Spinal cord (tissue), 10 donors: ENCODE results near the gene BPTF. TPM values are rescaled to one million over a fixed set of nuclear protein-coding genes. Genes with fewer than 3 reads are reported as not detected.
"Not testable (repeated sequence)": the region's sequence is repeated elsewhere in the genome, so short reads cannot be mapped to it uniquely, and the experiment has no call there.

Source experiments
- DNase-seq, 6 donors: peaks; one replicate each; pipeline versions ENCODE4 v3.0.0 to v3.0.0-alpha.2; 2013 to 2015; ENCODE audit warnings: low spot score in 6 of 6, low read depth in 4 of 6
- H3K27ac ChIP-seq: one replicate; pipeline ENCODE4 v1.5.1; 2013; ENCODE audit warnings: low read depth, low read length, control low read depth
- H3K27me3 ChIP-seq: one replicate; pipeline ENCODE4 v1.6.1; 2013; ENCODE audit warnings: low read length; ENCODE audit not compliant: control insufficient read depth, insufficient read depth
- H3K36me3 ChIP-seq: one replicate; pipeline ENCODE4 v1.6.1; 2013; ENCODE audit warnings: low read length; ENCODE audit not compliant: control insufficient read depth, insufficient read depth
- H3K4me1 ChIP-seq: one replicate; pipeline ENCODE4 v1.6.1; 2013; ENCODE audit warnings: low read length; ENCODE audit not compliant: control insufficient read depth, insufficient read depth
- H3K4me3 ChIP-seq: one replicate; pipeline ENCODE4 v1.5.1; 2013; ENCODE audit warnings: low read depth, low read length, control low read depth
- H3K9me3 ChIP-seq: one replicate; pipeline ENCODE4 v1.6.1; 2013; ENCODE audit warnings: low read length; ENCODE audit not compliant: control insufficient read depth, insufficient read depth
- WGBS: methylation state at CpG from one replicate; pipeline ENCODE4 v1.1.5; 2013; ENCODE audit warnings: missing lambda C conversion rate; ENCODE audit not compliant: insufficient coverage; 5-methylcytosine and 5-hydroxymethylcytosine counted together
- polyA plus RNA-seq, 2 donors: library from polyadenylated mRNA; unstranded; fragments of 120-200 nt; gene quantifications; one replicate each; pipeline ENCODE4 v1.2.1, GENCODE V29; 2013; ENCODE audit not compliant: insufficient read length in 2 of 2
- total RNA-seq, 2 donors: library from RNA; depleted of rRNA in 1 of 2; stranded (reverse); fragments of 120-200 nt in 1 of 2; fragments of >200 nt in 1 of 2; gene quantifications; one replicate each; pipeline versions ENCODE4 v1.2.3 to v1.2.4, GENCODE V29; 2013 to 2014
- donor health status: healthy.

The BPTF gene
- total and polyA plus RNA-seq, 4 donors, result 102 to 122 (median 103) TPM

- Histone ChIP-seq H3K4me1 (peaks cover 22% of the 10 kb centered on the region), H3K27me3 (no peaks in the 10 kb centered on the region), H3K36me3 (no peaks in the 10 kb centered on the region), H3K4me3 (peak overlapping the region; percentile 78), H3K9me3 (no peaks in the 10 kb centered on the region), H3K27ac (peak overlapping the region; percentile 98)
- DNase-seq, result no peak
- WGBS, result 4% methylated on average over 20 of the region's 21 CpGs
Measured at GRCh38 chr17:67993998-67994361, 168.7 kb downstream of the BPTF start.

GRCh38 chr17:67994817-67995569 lies 169.7 kb downstream of the BPTF start:
- peak in 2 of 6 donors; percentile 28 to 48 for DNase-seq
- Histone ChIP-seq H3K4me1 (peaks cover 22% of the 10 kb centered on the region), H3K36me3 (no peaks in the 10 kb centered on the region), H3K4me3 (peak overlapping the region; percentile 63), H3K9me3 (no peaks in the 10 kb centered on the region), H3K27me3 (no peaks in the 10 kb centered on the region), H3K27ac (peak overlapping the region; percentile 7)
- no CpG with 5 or more reads among the region's 9 CpGs for WGBS

GRCh38 chr17:67995570-67996263 lies 170.4 kb downstream of the BPTF start:
- DNase-seq, result peak in 2 of 6 donors; percentile 55 to 67
- H3K4me3 ChIP-seq, result peak overlapping the region; percentile 63
- peaks cover 22% of the 10 kb centered on the region for H3K4me1 ChIP-seq
- WGBS, result under 1% methylated on average over 42 of the region's 43 CpGs
- H3K36me3 ChIP-seq, result no peaks in the 10 kb centered on the region
- H3K27ac ChIP-seq, result peak overlapping the region; percentile 64
- no peaks in the 10 kb centered on the region for H3K27me3 ChIP-seq
- no peaks in the 10 kb centered on the region for H3K9me3 ChIP-seq

- peak in 1 of 6 donors; percentile 22 for DNase-seq
- 38% methylated on average over 18 of the region's 25 CpGs for WGBS
Measured at GRCh38 chr17:67996301-67997171, 171.2 kb downstream of the BPTF start, which contains the start of gene C17orf58. C17orf58 (minus strand) TSS chr17:67996469; CDS start chr17:67996198, 271 bp downstream.

GRCh38 chr17:67998466-67998865 lies 173.2 kb downstream of the BPTF start:
- no peak overlapping the region for H3K27ac ChIP-seq
- H3K36me3 ChIP-seq, result no peaks in the 10 kb centered on the region
- H3K4me1 ChIP-seq, result peaks cover 9% of the 10 kb centered on the region
- 100% methylated on average over 1 of the region's 2 CpGs for WGBS
- no peak overlapping the region for H3K4me3 ChIP-seq
- no peaks in the 10 kb centered on the region for H3K27me3 ChIP-seq
- DNase-seq, result no peak
- no peaks in the 10 kb centered on the region for H3K9me3 ChIP-seq

More at GRCh38 chr17:67996301-67997171, 171.2 kb downstream of the BPTF start, which contains the start of gene C17orf58:
- Histone ChIP-seq H3K4me1 (peaks cover 22% of the 10 kb centered on the region), H3K27ac (peak within 1 kb of the TSS; percentile 64), H3K4me3 (peak within 1 kb of the TSS; percentile 63)
- not testable (repeated sequence) for H3K36me3 ChIP-seq, H3K27me3 ChIP-seq, H3K9me3 ChIP-seq

- Histone ChIP-seq H3K36me3 (no peaks in the 10 kb centered on the region), H3K4me3 (no peak overlapping the region), H3K4me1 (peaks cover 4% of the 10 kb centered on the region), H3K9me3 (no peaks in the 10 kb centered on the region), H3K27ac (no peak overlapping the region), H3K27me3 (no peaks in the 10 kb centered on the region)
- 100% methylated on average over 1 of the region's 3 CpGs for WGBS
- no peak for DNase-seq
Measured at GRCh38 chr17:67999291-67999911, 174.1 kb downstream of the BPTF start.

- no peaks in the 10 kb centered on the region for H3K36me3 ChIP-seq
- no peaks in the 10 kb centered on the region for H3K27me3 ChIP-seq
- no peaks in the 10 kb centered on the region for H3K9me3 ChIP-seq
- no CpG with 5 or more reads among the region's 3 CpGs for WGBS
- H3K4me1 ChIP-seq, result no peaks in the 10 kb centered on the region
- H3K4me3 ChIP-seq, result no peak overlapping the region
- H3K27ac ChIP-seq, result no peak overlapping the region
- DNase-seq, result no peak
Measured at GRCh38 chr17:68004201-68004600, 178.9 kb downstream of the BPTF start.

GRCh38 chr17:68006797-68007196 lies 181.5 kb downstream of the BPTF start:
- no peak overlapping the region for H3K4me3 ChIP-seq
- no peaks in the 10 kb centered on the region for H3K9me3 ChIP-seq
- WGBS, result 100% methylated on average over 1 of the region's 6 CpGs
- H3K27me3 ChIP-seq, result no peaks in the 10 kb centered on the region
- DNase-seq, result no peak
- H3K36me3 ChIP-seq, result no peaks in the 10 kb centered on the region
- no peak overlapping the region for H3K27ac ChIP-seq
- H3K4me1 ChIP-seq, result peaks cover 3% of the 10 kb centered on the region

GRCh38 chr17:68011199-68011665 lies 185.9 kb downstream of the BPTF start:
- H3K9me3 ChIP-seq, result no peaks in the 10 kb centered on the region
- peaks cover 8% of the 10 kb centered on the region for H3K4me1 ChIP-seq
- H3K27me3 ChIP-seq, result no peaks in the 10 kb centered on the region
- no peak overlapping the region for H3K27ac ChIP-seq
- no peak for DNase-seq
- no peak overlapping the region for H3K4me3 ChIP-seq
- WGBS, result 43% methylated on average over 15 of the region's 20 CpGs
- H3K36me3 ChIP-seq, result no peaks in the 10 kb centered on the region
